Smooth muscle cell of the brain vasculature (primary cell): ENCODE data around the gene RAB1B.
"Not testable (repeated sequence)": the region's sequence is repeated elsewhere in the genome, so short reads cannot be mapped to it uniquely, and the experiment has no call there.

Experiments
- DNase-seq: peaks from one replicate; pipeline ENCODE4 v3.0.0-alpha.2; 2012; ENCODE audit warnings: low read depth, low spot score

RAB1B gene

DNA sequence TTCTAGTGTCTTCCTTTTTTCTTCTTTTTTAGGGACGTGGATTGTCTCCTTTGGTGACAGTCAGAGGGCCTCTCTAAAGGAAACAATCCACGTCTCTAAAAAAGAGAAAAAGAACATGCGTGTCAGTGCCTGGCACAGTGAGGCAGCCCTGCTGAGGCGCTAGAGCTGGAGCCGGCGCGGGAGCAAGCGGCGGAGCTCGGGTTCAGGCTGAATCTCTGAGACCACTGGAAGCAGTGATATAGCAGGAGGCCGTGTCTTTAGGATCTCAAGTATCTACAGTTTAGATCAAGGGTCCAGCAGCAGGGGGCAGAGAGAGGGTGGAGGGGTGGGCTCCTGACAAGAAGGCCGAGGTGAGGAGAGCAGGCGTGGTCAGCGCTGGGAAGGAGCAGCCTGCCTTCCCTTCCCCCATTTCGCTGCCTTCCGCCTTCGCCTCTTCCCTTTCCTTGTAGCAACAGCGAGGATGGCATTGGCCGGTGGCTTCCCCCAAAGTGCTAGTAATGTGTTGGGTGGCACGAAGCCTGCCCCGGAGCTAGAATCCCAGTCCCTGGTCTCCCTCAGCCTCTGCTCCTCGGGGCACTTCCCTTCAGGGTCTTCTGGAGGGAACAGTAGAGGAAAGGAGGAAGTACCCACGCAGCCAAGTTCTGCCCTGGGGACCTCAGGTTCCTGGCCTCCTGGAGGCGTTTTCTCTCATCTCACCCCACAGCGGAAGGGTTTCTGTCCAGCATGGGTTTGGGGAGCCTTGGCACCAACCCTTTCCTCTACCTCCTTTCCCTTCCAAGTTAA, 28.2 kb upstream of the RAB1B start:
- no peak for DNase-seq

DNA sequence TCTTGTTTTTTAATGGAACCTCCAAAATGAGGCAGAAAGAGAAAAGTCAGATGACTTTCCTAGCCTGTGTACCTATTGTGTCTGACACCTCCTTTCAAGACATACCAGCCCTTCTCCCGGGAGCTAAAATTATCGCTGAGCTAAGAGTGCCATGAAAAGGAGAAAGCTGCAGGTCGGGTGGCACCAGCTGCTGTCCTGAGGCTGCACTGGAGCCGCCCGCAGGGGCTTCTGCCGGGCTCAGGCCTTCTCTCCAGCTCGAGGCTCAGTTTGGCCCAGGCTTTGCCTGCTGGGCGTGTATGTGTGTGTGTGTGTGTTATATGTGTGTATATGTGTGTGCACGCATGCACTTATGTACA, 27.7 kb upstream of the RAB1B start:
- no peak for DNase-seq

DNA sequence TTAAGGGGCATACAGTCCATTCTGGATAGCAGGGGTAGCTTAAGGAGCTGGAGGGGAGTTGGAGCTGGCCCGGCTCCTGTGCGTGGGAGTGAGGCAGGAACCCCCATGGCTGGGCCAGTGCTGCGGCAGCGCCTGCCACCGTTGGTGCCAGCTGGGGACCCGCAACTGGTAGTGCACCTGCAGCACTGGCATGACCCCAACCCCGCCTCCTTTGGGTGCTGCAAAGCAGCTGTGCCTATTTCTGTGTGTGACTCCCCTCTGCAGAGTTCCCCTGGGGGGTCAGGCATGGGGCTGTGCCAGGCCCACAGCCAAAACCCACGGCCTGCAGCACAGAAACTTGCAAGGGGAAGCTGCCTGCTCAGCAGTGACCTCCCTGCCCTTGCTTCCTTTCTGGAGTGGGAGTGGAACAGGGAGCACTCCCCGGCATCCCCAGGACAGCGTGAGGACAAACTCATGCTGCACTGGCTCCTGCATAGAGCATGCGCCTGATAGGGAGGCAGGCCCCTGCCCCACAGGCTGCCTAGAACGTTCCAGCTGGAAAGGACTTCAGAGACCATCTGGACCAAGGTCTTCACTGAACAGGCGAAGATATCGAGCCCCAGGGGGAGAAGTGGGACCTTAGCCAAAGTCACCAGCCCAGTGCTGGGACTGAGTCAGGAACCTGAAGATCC, 26.2 kb upstream of the RAB1B start:
- DNase-seq: no peak

DNA sequence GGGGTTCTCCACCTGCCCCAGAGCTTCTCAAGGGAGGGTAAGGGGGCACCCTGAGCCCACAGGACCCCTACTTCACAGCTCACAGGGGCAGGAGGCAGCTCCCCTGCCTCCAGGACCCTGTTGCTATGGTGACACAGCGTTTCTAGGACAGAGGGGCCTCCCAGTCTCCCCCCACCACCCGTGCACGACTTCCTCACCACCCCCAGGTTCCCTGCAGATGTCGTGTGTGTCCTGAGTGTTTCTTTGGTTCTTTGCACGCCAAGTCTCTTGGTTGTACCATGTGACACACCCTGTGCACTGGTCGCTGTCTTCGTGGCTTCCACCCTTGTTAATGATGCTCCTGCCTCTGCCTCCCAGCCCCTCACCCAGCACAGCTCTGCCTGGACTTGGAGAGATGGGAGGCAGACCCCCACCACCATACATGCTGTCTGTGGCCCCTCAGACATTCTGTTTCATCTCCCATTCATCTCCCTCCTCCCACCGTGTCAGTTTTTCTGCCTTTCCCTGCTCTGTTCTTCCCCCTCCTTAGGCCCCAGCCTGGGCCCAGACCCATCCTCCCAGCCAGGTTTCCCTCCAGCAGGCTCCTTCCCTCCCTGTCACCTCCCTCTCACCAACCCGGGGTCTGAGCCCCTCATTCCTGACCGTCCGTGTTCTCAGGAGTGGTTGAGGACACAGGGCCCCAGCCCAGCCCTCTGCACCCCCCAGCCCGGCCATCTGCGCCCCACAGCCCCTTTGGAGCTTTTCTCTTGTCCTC, 24.5 kb upstream of the RAB1B start:
- DNase-seq: no peak

DNA sequence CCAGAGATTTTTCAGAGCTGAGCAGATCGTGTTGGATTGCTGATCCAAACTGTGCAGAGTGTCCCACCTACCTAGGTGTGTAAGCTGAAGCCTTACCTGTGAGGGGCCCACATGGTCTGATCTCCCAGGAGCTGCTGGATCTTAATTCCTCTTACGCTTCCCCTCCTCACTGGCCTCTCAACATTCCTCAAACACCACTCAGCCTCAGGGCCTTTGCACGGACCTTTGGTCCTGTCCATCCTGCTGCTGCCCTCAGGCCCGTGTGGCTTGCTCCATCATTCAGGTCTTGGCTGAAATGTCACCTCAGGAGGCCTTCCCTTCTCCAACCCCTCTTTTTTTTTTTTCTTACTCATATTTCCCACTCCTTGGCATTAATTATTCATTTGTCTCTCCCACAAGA, 21.1 kb upstream of the RAB1B start:
- DNase-seq: no peak

DNA sequence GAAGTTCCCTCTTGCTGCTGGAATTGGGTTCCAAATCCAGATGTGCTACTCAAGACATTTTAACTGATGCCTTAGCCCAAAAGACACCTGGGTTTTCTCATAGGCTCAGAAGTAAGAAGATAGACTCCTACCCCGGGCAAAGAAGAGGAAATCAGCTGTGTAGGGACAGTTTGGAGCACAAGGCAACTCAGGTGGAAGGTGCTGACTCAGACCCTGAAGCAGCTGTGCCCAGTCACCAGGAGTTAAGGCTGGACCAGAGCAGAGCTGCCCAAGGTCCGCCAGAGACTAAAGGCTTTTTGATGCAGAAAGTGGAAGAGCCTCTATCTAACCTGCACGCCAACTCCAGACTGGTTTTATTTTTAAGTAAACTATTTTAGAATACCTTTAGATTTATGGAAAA, 20.6 kb upstream of the RAB1B start:
- no peak for DNase-seq

DNA sequence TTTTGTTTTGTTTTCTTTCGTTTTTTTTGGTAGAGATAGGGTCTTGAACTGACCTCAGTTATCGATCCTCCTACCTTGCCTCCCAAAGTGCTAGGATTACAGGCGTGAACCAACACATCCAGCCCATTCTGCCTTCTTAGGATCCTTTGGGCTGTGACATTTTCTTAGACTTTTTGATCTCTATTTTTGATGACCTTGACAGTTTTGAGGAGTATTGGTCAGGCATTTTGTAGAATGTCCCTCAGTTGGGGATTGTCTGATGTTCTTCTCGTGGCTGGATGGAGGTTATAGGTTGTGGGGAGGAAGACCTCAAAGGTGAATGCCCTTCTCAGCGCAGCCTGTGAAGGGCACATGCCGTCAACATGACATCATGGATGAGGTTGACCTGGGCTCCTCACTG, 19.5 kb upstream of the RAB1B start:
- DNase-seq: no peak

DNA sequence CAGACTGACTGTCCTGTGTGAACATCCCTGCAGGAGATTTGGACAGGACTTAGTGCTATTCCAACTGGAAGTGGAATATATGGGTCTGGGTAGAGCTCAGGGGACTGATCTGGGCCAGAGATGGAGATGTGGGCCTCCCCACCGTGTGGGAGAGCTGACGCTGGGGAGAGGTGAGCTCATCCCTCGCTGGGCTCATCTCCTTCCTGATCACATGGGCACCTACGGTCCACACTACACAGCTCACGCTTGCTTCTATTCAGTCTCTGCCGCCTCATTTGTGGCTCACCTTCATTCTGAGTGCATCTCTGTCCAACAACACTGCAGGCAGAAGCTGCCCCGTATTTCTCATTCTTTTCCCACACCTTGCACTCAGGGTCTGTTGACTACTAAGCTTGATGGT, 16.6 kb upstream of the RAB1B start:
- no peak for DNase-seq

DNA sequence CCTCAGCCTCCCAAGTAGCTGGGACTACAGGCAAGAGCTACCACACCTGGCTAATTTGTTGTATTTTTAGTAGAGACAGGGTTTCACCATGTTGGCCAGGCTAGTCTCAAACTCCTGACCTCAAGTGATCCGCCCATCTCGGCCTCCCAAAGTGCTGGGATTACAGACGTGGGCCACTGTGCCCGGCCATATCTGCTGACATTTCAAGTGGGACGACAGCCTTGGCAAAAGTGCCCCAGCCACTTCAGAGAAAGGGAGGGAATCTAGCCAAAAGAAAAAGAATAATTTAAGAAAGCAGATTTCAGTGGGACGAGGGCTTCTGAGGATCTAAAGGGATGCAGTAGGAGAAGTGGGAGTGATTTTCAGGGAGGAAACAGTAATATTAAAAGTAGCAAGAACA, 15.4 kb upstream of the RAB1B start:
- DNase-seq: not testable (repeated sequence)

DNA sequence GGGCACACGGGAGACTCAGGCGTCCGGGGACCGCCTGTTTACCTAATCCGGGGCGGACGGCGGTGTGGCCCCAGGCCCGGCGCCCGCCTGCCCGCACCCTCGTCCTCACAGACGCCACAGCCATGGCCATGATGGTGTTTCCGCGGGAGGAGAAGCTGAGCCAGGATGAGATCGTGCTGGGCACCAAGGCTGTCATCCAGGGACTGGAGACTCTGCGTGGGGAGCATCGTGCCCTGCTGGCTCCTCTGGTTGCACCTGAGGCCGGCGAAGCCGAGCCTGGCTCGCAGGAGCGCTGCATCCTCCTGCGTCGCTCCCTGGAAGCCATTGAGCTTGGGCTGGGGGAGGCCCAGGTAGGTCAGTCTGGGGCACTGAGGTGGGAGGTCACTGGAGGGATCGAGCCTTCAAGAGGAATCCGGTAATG, 10.0 kb upstream of the RAB1B start:
- no peak for DNase-seq

DNA sequence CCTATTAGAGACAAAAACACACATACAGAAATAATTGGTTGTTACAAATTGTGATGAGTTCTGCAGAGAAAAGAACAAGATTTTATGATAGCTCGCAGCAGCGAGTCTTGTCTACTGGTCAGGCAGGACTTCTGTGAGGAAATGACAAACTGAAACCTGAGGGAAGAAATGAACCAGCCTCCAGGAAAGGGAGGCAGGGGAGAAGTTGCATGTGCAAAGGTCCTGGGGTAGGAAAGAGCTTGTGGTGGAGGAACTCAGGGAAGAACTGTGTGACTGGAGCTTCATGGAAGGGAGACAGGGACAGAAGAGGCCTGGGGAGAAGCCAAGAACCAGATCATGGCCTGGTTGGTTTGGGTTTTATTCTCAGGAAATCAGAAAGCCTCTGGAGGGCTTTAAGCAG, 9.2 kb upstream of the RAB1B start:
- no peak for DNase-seq

DNA sequence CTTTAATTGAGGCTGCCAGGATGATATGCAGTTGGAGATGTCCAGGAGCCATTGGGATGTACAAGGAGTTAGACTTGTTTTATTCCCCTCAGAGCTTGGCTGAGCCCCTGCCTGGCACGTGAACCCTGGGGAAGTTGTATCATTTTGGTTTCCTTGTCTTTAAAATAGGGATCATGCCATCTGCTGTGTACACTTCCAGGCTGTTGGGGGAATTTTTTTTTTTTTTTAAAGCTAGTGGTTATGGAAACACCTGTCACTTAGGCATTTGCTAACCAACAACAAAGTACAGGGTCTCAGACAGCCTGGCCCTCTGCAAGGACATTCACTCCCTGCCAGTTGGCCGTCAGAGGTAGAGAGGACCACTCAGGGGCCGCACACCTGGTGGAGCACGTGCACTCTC, 8.5 kb upstream of the RAB1B start:
- DNase-seq: no peak

DNA sequence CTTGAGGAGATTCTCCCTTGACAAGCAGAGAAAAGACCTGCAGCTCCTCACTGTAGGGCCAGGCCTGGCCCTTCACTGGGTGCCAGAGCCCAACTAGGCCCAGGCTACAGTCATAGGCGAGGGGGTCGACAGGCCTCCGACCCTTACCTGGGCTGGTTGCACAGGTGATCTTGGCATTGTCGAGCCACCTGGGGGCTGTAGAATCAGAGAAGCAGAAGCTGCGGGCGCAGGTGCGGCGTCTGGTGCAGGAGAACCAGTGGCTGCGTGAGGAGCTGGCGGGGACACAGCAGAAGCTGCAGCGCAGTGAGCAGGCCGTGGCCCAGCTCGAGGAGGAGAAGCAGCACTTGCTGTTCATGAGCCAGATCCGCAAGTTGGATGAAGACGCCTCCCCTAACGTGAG, 6.9 kb upstream of the RAB1B start:
- DNase-seq: no peak

DNA sequence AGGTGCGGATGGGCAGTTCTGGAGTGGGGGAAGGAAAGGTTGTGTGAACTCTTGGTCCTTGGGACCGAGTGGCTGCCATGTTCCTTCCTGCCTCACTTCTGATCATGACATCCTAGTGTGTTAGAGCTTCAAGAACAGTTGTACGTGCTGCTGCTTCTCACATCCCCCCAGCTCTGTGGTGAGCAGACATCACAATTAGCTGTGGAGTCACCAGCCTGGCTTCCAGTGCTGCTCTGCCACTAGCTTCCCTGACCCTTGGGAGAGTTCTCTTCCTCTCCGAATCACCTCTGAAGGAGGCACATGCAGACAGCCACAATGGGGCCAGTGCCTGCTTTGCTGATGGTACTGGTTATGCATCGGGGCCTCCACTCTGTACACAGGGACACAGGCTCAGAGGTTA, 6.2 kb upstream of the RAB1B start:
- no peak for DNase-seq

DNA sequence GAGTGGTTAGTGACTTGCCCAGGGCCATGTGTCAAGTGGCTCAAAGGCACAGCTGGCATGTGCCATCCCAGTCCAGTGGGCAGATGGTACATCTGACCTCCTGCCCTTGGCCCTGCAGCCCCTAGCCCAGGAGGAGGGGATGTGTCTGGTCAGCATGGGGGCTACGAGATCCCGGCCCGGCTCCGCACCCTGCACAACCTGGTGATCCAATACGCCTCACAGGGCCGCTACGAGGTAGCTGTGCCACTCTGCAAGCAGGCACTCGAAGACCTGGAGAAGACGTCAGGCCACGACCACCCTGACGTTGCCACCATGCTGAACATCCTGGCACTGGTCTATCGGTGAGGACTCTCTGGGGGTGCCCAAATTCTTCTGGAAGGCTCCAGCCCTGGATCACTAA, 5.7 kb upstream of the RAB1B start:
- DNase-seq: no peak

DNA sequence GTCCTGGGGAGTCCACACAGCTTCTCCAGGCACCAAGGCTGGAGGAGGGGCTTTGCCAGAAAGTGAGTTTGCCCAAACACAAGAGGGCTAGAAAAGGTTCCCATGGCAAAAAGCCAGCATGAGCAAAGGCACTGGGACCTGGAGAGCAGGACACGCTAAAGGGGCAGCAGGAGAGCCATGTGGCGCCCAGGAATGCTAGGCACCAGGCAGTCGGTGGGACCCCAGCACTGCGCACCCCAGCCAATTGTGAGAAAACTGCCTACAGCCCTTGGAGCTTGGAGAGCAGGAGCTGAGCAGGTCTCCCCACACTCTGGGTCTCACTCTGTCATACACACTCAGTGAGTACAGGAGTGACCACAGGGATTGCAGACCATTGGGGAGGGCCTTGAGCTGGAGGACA, 5.2 kb upstream of the RAB1B start:
- no peak for DNase-seq

DNA sequence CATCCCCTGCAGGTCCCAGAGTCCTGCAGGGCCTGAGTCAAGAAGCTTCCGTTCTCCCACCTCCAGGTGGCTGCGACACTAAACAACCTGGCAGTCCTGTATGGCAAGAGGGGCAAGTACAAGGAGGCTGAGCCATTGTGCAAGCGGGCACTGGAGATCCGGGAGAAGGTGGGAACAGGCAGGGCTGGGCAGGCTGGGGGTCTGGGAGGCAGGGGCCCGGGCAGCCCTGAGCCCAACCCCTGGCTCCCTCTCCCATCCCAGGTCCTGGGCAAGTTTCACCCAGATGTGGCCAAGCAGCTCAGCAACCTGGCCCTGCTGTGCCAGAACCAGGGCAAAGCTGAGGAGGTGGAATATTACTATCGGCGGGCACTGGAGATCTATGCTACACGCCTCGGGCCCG, 4.7 kb upstream of the RAB1B start:
- DNase-seq: no peak

DNA sequence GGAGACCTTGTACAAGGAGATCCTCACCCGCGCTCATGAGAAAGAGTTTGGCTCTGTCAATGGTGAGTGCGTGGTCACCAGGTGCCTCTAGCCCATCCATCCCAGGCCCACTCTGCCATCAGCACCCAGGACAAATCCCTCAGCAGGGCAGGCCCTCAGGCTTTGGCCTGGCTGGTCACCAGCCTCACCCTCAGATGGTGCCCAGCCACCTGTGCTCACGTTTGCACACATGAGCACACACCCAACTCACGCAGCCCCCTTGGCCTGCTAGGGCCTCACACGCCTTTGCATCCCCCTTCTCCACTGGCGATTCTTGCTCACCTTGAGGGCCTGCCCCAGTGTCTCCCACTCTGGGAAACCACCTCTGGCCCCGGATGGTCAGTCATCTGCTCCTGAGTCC, 4.1 kb upstream of the RAB1B start:
- no peak for DNase-seq

DNA sequence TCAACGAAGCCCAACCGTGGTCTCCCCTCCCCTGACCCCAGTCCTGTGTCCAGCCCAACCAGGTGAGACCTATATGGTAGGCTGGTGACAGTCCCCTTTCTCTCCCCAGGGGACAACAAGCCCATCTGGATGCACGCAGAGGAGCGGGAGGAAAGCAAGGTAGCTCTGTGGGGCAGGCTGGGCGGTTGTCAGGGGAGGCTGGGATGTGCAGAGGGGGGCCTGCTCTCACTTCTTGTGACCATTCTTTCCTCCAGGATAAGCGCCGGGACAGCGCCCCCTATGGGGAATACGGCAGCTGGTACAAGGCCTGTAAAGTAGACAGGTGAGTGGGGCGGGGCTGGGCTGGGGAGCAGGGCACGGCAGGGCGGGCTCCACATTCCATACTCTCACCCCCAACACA, 3.5 kb upstream of the RAB1B start:
- no peak for DNase-seq

DNA sequence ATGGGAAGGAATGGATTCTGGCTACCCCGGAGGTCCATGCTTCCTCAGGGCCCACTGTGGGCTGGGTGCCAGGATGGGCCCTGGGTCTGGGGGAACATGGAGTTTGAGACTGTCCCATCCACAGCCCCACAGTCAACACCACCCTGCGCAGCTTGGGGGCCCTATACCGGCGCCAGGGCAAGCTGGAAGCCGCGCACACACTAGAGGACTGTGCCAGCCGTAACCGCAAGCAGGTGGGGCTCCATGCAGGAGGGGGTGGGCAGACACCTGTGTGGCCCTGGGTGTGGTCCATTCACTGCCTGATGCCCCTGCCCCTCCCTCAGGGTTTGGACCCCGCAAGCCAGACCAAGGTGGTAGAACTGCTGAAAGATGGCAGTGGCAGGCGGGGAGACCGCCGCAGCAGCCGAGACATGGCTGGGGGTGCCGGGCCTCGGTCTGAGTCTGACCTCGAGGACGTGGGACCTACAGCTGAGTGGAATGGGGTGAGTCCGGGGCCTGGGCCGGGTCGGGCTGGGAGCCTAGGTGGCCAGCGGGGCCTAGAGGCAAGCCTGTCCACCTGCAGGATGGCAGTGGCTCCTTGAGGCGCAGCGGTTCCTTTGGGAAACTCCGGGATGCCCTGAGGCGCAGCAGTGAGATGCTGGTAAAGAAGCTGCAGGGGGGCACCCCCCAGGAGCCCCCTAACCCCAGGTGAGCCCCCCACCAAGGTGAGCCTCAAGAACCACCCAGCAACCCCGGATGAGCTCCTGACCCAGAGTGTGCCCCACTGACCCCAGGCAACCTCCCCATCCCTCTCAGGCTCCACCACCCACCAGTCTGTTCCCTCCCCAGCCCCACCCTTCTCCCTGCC, 2.7 kb upstream of the RAB1B start:
- no peak for DNase-seq

DNA sequence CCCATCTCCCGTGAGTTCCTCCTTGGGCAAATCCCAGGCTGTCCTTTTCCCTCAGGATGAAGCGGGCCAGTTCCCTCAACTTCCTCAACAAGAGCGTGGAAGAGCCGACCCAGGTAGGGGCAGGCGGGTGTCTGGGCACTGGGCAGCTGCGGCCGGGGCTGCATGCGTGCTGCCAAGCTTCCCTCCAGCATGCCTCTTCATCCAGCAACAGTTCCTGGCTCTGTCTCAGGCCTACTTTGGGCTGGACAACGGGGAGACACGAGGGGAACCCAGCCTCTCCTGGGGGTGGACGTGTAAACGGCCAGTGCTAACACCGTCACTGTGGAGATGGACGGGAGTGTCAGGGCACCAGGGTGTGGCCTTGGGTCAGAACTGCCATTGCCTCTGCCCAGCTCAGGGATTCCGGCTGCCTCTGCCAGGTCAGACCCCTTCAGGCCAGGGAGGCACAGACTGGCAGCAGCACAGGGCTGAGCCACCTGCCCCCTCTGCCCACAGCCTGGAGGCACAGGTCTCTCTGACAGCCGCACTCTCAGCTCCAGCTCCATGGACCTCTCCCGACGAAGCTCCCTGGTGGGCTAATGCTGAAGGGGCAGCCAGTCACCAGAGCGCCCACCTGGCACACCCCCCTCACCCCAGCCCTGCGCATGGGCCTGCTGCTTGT, 1.9 kb upstream of the RAB1B start:
- no peak for DNase-seq

DNA sequence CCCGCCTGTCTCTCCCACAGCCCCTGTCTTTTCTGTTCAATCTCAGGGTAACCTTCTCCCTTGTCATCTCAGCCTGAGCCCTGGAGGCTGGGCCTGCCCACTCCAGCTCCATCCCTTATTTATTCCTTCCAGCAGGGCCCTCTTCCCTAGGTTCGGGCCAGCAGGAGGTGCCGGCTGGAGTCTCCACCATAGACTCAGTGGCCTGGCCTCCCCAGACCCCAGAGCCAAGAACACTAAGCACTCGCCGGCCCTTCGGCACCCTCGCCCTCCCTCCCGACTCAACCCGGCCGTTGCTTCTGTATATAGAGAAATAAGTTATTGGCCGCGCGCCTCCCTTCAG, 1.4 kb upstream of the RAB1B start:
- DNase-seq: no peak
